Stimulated activated CD8-positive, alpha-beta memory T cell treated with anti-CD3 and anti-CD28 coated beads, Interleukin-12 subunit alpha, Interleukin-12 subunit beta, amount 100 ng/mL, for 1 hour (primary cell): ENCODE measurements around the gene TFEB.

Experiments used
- DNase-seq: peaks from one replicate; pipeline ENCODE4 v3.0.0-alpha.2; 2020; ENCODE audit warnings: low read depth

Gene TFEB

GRCh38 chr6:41651962-41652657 is 83.3 kb downstream of the TFEB start:
- DNase-seq: no peak

- no peak for DNase-seq
Measured at GRCh38 chr6:41651246-41651961, 84.0 kb downstream of the TFEB start.

- DNase-seq: no peak
Measured at GRCh38 chr6:41650120-41650519, 85.3 kb downstream of the TFEB start.

GRCh38 chr6:41649596-41649995 is 85.8 kb downstream of the TFEB start:
- DNase-seq: no peak

- no peak for DNase-seq
Measured at GRCh38 chr6:41648921-41649320, 86.5 kb downstream of the TFEB start.

GRCh38 chr6:41648070-41648585 is 87.3 kb downstream of the TFEB start:
- DNase-seq: no peak

GRCh38 chr6:41647061-41647511 is 88.3 kb downstream of the TFEB start:
- DNase-seq: no peak

- DNase-seq: no peak
Measured at GRCh38 chr6:41646026-41646795, 89.2 kb downstream of the TFEB start.

- no peak for DNase-seq
Measured at GRCh38 chr6:41645007-41645618, 90.3 kb downstream of the TFEB start.

- no peak for DNase-seq
Measured at GRCh38 chr6:41644297-41644879, 91.0 kb downstream of the TFEB start.

GRCh38 chr6:41643899-41644269 is 91.5 kb downstream of the TFEB start:
- DNase-seq: no peak

GRCh38 chr6:41642960-41643898 is 92.2 kb downstream of the TFEB start:
- DNase-seq: no peak

GRCh38 chr6:41642090-41642959 is 93.1 kb downstream of the TFEB start:
- DNase-seq: no peak

- DNase-seq: no peak
Measured at GRCh38 chr6:41641352-41641925, 94.0 kb downstream of the TFEB start.

- no peak for DNase-seq
Measured at GRCh38 chr6:41640426-41640825, 95.0 kb downstream of the TFEB start.

- no peak for DNase-seq
Measured at GRCh38 chr6:41639809-41640371, 95.5 kb downstream of the TFEB start.

- DNase-seq: no peak
Measured at GRCh38 chr6:41638935-41639808, 96.2 kb downstream of the TFEB start.
